Fibroblast of pulmonary artery (primary cell): ENCODE measurements around the gene SENP3.
A peak's percentile ranks its signal among the peaks of the same experiment; 100 is the strongest.

ENCODE experiments used
- DNase-seq: peaks from one replicate; pipeline ENCODE4 v3.0.0-alpha.2; 2010; ENCODE audit warnings: low read depth
- H3K4me3 ChIP-seq: replicated peaks from 2 replicates; pipeline ENCODE4 v1.5.1; 2011; ENCODE audit warnings: low read depth, mild to moderate bottlenecking, control low read depth, low read length, moderate library complexity
- TF ChIP-seq, protein P1 (sequence below): IDR thresholded peaks from 2 replicates; pipeline ENCODE4 v1.5.1; 2011; ENCODE audit warnings: mild to moderate bottlenecking, control low read depth, low read length, inconsistent platforms; ENCODE audit errors: missing control alignments

Gene SENP3

DNA sequence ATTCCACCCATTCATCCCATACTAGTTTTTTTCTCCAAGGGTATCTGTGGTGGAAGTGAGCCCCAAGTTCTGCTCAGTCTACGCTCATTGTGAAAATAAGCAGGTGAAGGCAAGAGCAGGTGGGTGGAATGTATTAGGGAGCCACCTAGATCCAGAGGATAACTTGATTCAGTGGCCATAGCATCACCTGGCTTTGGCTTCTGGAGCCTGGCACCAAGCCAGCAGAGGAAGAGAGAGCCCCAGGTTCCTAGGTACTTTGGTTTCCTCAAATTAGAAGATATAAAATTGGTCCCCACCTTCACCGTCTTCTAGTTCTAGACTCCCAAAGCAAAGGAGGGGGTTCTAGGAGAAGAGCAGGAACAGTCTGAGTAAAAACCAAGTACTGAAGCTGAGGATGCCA is 48.9 kb downstream of the SENP3 start:
- H3K4me3 ChIP-seq: no peak overlapping the region
- no peak for DNase-seq
- TF ChIP-seq, protein P1, sequence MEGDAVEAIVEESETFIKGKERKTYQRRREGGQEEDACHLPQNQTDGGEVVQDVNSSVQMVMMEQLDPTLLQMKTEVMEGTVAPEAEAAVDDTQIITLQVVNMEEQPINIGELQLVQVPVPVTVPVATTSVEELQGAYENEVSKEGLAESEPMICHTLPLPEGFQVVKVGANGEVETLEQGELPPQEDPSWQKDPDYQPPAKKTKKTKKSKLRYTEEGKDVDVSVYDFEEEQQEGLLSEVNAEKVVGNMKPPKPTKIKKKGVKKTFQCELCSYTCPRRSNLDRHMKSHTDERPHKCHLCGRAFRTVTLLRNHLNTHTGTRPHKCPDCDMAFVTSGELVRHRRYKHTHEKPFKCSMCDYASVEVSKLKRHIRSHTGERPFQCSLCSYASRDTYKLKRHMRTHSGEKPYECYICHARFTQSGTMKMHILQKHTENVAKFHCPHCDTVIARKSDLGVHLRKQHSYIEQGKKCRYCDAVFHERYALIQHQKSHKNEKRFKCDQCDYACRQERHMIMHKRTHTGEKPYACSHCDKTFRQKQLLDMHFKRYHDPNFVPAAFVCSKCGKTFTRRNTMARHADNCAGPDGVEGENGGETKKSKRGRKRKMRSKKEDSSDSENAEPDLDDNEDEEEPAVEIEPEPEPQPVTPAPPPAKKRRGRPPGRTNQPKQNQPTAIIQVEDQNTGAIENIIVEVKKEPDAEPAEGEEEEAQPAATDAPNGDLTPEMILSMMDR: no peak

DNA sequence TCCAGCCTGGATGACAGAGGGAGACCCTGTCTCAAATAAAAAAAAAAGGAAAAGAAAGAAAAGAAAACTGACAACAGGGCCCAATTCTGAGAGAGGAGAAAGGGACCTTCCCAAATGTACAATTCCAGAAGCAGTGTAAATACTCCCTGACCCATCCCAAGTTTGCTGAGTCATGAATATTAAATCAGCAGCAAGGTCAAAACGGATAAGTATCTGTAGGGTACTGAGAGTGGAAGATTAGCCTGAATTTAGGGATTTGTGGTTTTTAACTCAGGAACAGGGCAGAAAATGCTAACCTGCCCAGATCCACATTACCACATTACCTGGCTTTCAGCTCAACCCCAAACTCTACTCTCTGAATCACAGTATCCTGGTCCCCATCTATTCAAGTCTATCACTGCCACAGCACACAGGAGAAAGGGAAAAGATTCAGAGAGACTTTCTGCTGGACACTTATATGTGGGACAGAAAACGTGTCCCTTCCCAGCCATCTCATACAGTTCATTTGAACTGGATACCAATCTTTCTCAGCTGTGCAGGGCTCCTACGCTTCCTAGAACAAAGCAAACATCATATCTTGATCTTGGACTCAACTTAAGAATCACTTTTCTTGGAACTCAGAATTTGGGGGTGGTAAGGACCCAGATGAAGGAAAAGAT is 50.0 kb downstream of the SENP3 start:
- no peak overlapping the region for H3K4me3 ChIP-seq
- TF ChIP-seq, protein P1: no peak
- DNase-seq: no peak

DNA sequence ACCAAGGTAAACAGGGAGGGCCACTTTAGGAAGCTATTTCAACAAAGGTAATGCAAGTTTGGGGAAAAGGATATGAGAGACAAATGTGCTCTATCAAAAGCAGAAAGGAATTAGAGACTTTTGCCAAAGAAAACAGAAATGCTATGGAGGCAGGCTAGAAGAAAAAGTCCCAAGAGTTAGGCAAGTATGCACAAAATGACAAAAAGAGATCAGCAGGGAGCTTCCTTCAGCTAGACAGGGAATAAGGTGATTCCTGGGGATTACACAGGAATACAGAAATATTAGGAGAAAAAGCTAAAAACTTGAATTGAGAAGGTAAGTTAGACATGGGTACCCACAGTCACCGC is 50.5 kb downstream of the SENP3 start:
- no peak overlapping the region for H3K4me3 ChIP-seq
- peak; percentile 34 for DNase-seq
- TF ChIP-seq, protein P1: no peak

DNA sequence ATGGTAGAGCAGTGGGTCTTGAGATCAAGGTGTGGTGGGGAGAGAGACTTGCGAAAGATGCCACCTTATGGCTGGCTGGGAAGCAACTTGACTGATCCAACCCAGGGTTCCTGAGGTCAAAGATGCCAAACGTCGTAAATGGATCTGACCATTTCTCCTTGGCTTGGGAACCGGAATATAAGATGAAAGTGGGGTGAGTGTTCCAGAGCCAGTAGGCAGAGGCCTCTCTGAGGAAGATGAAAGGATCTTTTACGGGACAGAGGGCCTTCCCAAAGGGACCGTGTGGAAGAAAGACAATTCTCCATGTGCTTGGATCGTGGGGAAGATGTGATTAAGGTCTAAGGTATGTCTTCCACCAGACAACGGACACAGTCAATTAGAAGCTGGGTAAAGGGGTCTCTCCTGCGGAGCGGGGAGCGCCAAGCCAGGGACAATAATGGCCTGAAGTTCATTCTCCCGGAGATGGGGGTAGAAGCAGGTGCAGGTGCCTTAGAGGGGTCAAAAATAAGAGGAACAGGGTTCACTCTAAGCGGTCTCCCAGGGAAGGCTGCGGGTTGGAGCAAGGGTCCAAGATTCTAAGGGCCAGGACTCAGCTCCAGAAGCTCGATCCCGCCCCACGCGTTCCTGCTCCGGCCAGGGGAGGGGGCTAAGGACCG is 52.2 kb downstream of the SENP3 start:
- peak overlapping the region; percentile 87 for H3K4me3 ChIP-seq
- DNase-seq: no peak
- TF ChIP-seq, protein P1: no peak

DNA sequence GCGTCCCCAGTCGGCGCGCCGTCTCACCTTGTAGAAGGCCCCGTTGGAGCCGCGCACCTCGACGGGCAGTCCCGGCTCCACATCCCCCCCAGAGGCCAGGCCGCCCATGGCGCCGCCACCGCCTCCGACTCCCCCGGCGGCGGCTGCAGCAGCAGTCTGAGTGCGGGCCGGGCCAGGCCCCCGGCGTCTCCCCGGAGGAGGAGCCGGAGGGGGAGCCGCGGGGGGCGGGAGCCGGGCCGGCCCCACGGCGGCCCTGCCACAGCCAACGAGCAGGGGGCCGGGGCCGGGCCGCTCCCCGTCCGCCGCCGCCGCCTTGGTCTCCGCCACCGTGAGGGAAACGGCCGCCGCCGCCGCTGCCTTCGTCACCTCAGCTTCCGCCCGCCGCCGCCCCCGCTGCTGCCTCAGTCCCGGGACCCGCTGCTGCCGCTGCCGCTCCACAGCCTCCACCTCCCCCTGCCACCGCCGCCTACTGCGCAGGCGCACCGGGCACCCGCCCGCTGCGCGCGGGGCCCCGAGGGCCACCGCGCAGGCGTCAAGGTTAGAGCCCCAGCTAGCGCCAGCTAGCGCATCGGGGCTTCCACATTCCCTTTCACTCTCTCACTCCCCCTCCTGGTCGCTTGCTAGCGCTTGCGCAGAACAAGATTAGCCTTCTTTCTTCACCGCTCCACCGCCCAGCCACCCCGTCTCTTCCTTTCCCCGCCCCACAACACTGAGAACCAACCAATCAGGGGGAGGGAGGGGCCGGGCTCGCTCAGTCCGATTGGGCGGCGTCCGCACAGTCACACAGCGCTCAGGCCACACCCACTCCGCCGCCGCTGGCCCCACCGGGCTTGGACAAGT is 52.9 kb downstream of the SENP3 start, which contains the start of gene FXR2:
TSS of gene FXR2 (minus strand) at position 473 of the 840 bp plus-strand sequence. CDS start at position 108, 365 bp downstream.
- peak within 1 kb of the TSS; percentile 87 for H3K4me3 ChIP-seq
- peak; percentile 100 for DNase-seq
- TF ChIP-seq, protein P1: peak; percentile 60

DNA sequence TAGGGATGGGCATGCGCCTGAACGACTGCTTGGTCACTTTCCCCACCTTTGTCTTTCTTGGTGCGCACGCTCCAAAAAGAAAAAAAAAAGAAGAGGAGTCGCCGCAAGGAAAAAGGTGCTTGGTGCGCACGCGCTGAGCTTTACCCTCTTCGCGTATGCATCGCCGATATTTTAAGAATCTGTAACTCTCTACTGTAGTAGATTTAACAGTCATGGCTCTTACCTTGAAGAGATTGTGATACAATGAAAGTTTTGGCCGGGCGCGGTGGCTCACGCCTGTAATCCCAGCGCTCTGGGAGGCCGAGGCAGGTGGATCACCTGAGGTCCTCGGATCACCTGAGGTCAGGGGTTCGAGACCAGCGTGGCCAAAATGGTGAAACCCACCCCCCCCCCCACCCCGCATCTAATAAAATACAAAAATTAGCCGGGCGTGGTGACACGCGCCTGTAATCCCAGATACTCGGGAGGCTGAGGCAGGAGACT is 53.6 kb downstream of the SENP3 start:
- peak overlapping the region; percentile 49 for H3K4me3 ChIP-seq
- no peak for DNase-seq
- TF ChIP-seq, protein P1: no peak
